DND-41 (cell line): ENCODE data around the gene HTATSF1.

Source experiments
- ATAC-seq: fragments of 200-7000 bp; cut with Tn5 transposase; 3 replicates; pipeline ENCODE4 v1.9.1; 2021; ENCODE audit warnings: low read depth; ENCODE audit not compliant: insufficient read depth
- DNase-seq: peaks from one replicate; pipeline ENCODE4 v3.0.0-alpha.2; 2020
- H2AFZ ChIP-seq: 2 replicates; pipeline ENCODE4 v1.6.0; 2012; ENCODE audit warnings: low read depth, low read length
- H3K27ac ChIP-seq: 2 replicates; pipeline ENCODE4 v1.5.1; 2012; ENCODE audit warnings: low read length, inconsistent platforms
- H3K27me3 ChIP-seq: fragments of 200-600 bp; sonication (generic); 2 replicates; pipeline ENCODE4 v1.6.0; 2012; ENCODE audit warnings: low read length, mild to moderate bottlenecking, inconsistent platforms; ENCODE audit not compliant: insufficient read depth, poor library complexity
- H3K36me3 ChIP-seq: 2 replicates; pipeline ENCODE4 v1.5.1; 2012; ENCODE audit warnings: low read length, inconsistent platforms; ENCODE audit not compliant: insufficient read depth
- H3K4me1 ChIP-seq: 2 replicates; pipeline ENCODE4 v1.5.1; 2012; ENCODE audit warnings: mild to moderate bottlenecking, low read length; ENCODE audit not compliant: insufficient read depth
- H3K4me2 ChIP-seq: 2 replicates; pipeline ENCODE4 v1.6.0; 2012; ENCODE audit warnings: mild to moderate bottlenecking, moderate library complexity, low read length, inconsistent platforms; ENCODE audit not compliant: insufficient read depth
- H3K4me3 ChIP-seq, 2 experiments: fragments of 200-600 bp in 1 of 2; shearing (Covaris generic) in 1 of 2; 2 replicates each; pipeline ENCODE4 v1.5.1; 2012 to 2016; ENCODE audit warnings: inconsistent platforms in 2 of 2, low read length in 2 of 2, mild to moderate bottlenecking in 2 of 2, low read depth in 1 of 2, moderate library complexity in 1 of 2
- H3K79me2 ChIP-seq: 2 replicates; pipeline ENCODE4 v1.6.0; 2012; ENCODE audit warnings: low read length, inconsistent platforms; ENCODE audit not compliant: insufficient read depth
- H3K9ac ChIP-seq: 2 replicates; pipeline ENCODE4 v1.6.0; 2012; ENCODE audit warnings: low read depth, mild to moderate bottlenecking, inconsistent platforms, low read length, moderate library complexity
- H3K9me3 ChIP-seq: 2 replicates; pipeline ENCODE4 v1.5.1; 2012; ENCODE audit warnings: low read length, moderate library complexity, mild to moderate bottlenecking, inconsistent platforms; ENCODE audit not compliant: insufficient read depth, severe bottlenecking
- H4K20me1 ChIP-seq: 2 replicates; pipeline ENCODE4 v1.6.0; 2012; ENCODE audit warnings: low read length; ENCODE audit not compliant: insufficient read depth
- CTCF ChIP-seq: IDR thresholded peaks from 2 replicates; pipeline ENCODE4 v1.5.1; 2012; ENCODE audit warnings: borderline replicate concordance, low read length, moderate library complexity, mild to moderate bottlenecking; ENCODE audit not compliant: poor library complexity, severe bottlenecking; ENCODE audit errors: extremely low read depth
- EZH2 ChIP-seq: IDR thresholded peaks from 3 replicates; pipeline ENCODE4 v1.6.1; 2012; ENCODE audit warnings: borderline replicate concordance, low read depth, mild to moderate bottlenecking, moderate library complexity, low read length, inconsistent platforms; ENCODE audit not compliant: severe bottlenecking

Gene HTATSF1

GRCh38 chrX:136540226-136540625 is 42.8 kb downstream of the HTATSF1 start:
- no peak for ATAC-seq
- H3K9me3 ChIP-seq = no peaks in the 10 kb centered on the region
- H3K36me3 ChIP-seq = no peaks in the 10 kb centered on the region
- no peaks in the 10 kb centered on the region for H4K20me1 ChIP-seq
- no peak for DNase-seq
- H3K27me3 ChIP-seq = no peaks in the 10 kb centered on the region
- no peak overlapping the region for H3K4me2 ChIP-seq
- H3K4me1 ChIP-seq = no peaks in the 10 kb centered on the region
- no peak overlapping the region for H3K4me3 ChIP-seq
- no peak overlapping the region for H2AFZ ChIP-seq
- no peak overlapping the region for H3K27ac ChIP-seq
- no peaks in the 10 kb centered on the region for H3K79me2 ChIP-seq
- TF ChIP-seq EZH2 (no peak), CTCF (no peak)
- no peak overlapping the region for H3K9ac ChIP-seq

DNA sequence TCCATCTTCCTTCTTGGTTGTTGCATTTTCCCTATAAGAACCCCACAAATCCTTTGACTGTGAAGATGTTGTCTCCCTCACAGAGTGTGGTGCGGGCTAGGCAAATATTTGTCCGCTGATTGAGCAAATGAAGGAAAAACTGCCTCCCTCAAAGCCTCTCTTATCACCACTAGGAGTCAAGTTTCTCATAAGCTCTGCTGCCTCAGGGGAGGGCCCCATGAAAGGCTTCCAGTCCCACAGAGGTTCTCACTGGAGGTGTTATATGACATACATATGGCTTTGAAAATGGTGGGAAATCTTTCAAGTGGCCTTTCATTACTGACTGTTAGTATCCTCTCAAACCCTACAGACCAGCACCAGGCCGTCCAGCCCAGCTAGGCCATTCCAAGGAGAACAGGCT is 43.9 kb downstream of the HTATSF1 start:
- no peaks in the 10 kb centered on the region for H3K36me3 ChIP-seq
- H3K9ac ChIP-seq = no peak overlapping the region
- H3K4me3 ChIP-seq = no peak overlapping the region
- no peak for TF ChIP-seq EZH2
- no peak for TF ChIP-seq CTCF
- no peak overlapping the region for H3K4me2 ChIP-seq
- H3K79me2 ChIP-seq = no peaks in the 10 kb centered on the region
- H3K9me3 ChIP-seq = no peaks in the 10 kb centered on the region
- no peak overlapping the region for H3K27ac ChIP-seq
- DNase-seq (no peak), ATAC-seq (no peak)
- H2AFZ ChIP-seq = no peak overlapping the region
- H3K4me1 ChIP-seq = peaks cover 4% of the 10 kb centered on the region
- H3K27me3 ChIP-seq = no peaks in the 10 kb centered on the region
- no peaks in the 10 kb centered on the region for H4K20me1 ChIP-seq

DNA sequence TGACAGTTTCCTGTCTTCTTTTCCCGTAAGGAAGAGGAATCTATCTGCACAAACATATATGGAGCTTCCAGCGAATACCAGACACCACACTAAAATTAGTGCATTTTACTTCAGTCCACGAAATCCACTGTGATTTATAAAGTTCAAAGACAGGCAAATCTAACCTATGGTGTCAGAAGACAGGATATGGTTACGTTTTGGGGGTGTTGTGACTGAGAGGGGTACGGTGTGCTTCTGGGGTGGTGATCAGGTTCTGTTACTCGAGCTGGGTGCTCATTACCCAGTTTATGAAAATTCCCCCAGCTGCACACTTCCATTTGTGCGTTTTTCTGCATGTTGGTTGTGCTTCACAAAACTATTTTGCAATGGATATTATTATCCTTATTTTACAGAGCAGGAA is 44.9 kb downstream of the HTATSF1 start:
- no peak for TF ChIP-seq EZH2
- TF ChIP-seq CTCF = no peak
- H4K20me1 ChIP-seq = no peaks in the 10 kb centered on the region
- H3K4me3 ChIP-seq = no peak overlapping the region
- no peaks in the 10 kb centered on the region for H3K27me3 ChIP-seq
- H3K36me3 ChIP-seq = no peaks in the 10 kb centered on the region
- no peaks in the 10 kb centered on the region for H3K79me2 ChIP-seq
- H3K9me3 ChIP-seq = no peaks in the 10 kb centered on the region
- no peak overlapping the region for H2AFZ ChIP-seq
- peaks cover 14% of the 10 kb centered on the region for H3K4me1 ChIP-seq
- no peak for DNase-seq
- no peak overlapping the region for H3K4me2 ChIP-seq
- no peak overlapping the region for H3K27ac ChIP-seq
- no peak for ATAC-seq
- no peak overlapping the region for H3K9ac ChIP-seq

- Histone ChIP-seq H3K27ac (peak overlapping the region; percentile 36; the same call in 1 of the 2 replicates), H3K27me3 (no peaks in the 10 kb centered on the region), H3K36me3 (no peaks in the 10 kb centered on the region), H3K4me2 (no peak overlapping the region), H2AFZ (no peak overlapping the region; the same call in 1 of the 2 replicates), H3K4me3 (no peak overlapping the region), H3K79me2 (no peaks in the 10 kb centered on the region), H3K9me3 (no peaks in the 10 kb centered on the region), H4K20me1 (no peaks in the 10 kb centered on the region), H3K4me1 (peaks cover 14% of the 10 kb centered on the region), H3K9ac (no peak overlapping the region)
- ATAC-seq = peak; percentile 85
- DNase-seq = peak; percentile 44
- TF ChIP-seq EZH2 = no peak
- TF ChIP-seq CTCF = no peak
Measured at GRCh38 chrX:136546371-136546781, 49.0 kb downstream of the HTATSF1 start.
